HepG2 (cell line): Measurements from ENCODE around the gene IGSF21. TPM values are rescaled to one million over a fixed set of nuclear protein-coding genes. Genes with fewer than 3 reads are reported as not detected.

Experiments used
- ATAC-seq: fragments of 200-7000 bp; cut with Tn5 transposase; 3 replicates; pipeline ENCODE4 v1.9.1; 2020; ENCODE audit warnings: mild to moderate bottlenecking, moderate library complexity
- BruUV-seq: library from RNA; stranded (reverse); fragments of 400-500 nt; replicated peaks from 2 replicates; lab custom pipeline; 2021; lab: Mats Ljungman, UMichigan
- CTCF ChIA-PET: fragments of 300-600 bp; formaldehyde crosslinking; extraction: SDS; loops from one replicate; lab custom pipeline; 2021; ENCODE audit warnings: low total read pairs, inconsistent platforms, low intra/inter-chr PET ratio; lab: Yijun Ruan, JAX
- POLR2A ChIA-PET: fragments of 350-600 bp; sonication (Branson Sonifier 250); formaldehyde crosslinking; loops from one replicate; lab custom pipeline; 2020; ENCODE audit warnings: antibody characterized with exemption, inconsistent platforms; lab: Yijun Ruan, JAX
- DNase-seq: peaks from one replicate; pipeline ENCODE4 v3.0.0-alpha.2; 2015; ENCODE audit warnings: low spot score
- FAIRE-seq: peaks from 3 replicates; lab custom pipeline; 2011; peaks lifted over from hg19 to GRCh38; lab: Jason Lieb, UNC
- H2AFZ ChIP-seq: one replicate; pipeline ENCODE4 v1.6.1; 2011; ENCODE audit warnings: low read length, inconsistent platforms
- H3K27ac ChIP-seq: fragments of 300-600 bp; 3 replicates; pipeline ENCODE4 v1.8.0; 2011; ENCODE audit warnings: mixed run types, mild to moderate bottlenecking, mixed read lengths, low read length, inconsistent platforms; ENCODE audit not compliant: insufficient read depth; ENCODE audit errors: extremely low read length
- H3K27me3 ChIP-seq, 2 experiments: fragments of 200-600 bp in 1 of 2; 2 replicates in 1 of 2; 3 replicates in 1 of 2; pipeline versions ENCODE4 v1.6.0 to v1.8.0; 2011; ENCODE audit warnings: low read length in 2 of 2, mild to moderate bottlenecking in 2 of 2, moderate library complexity in 2 of 2, inconsistent platforms in 1 of 2; ENCODE audit not compliant: insufficient read depth in 2 of 2, control insufficient read depth in 1 of 2
- H3K36me3 ChIP-seq, 2 experiments: fragments of 200-600 bp in 1 of 2; replicated peaks in 1 of 2; 2 replicates in 1 of 2; 3 replicates in 1 of 2; pipeline versions ENCODE4 v1.5.1 to v1.8.0; 2011; ENCODE audit warnings: low read length in 2 of 2, inconsistent platforms in 1 of 2; ENCODE audit not compliant: insufficient read depth in 2 of 2, control insufficient read depth in 1 of 2
- H3K4me1 ChIP-seq: 2 replicates; pipeline ENCODE4 v1.5.1; 2012; ENCODE audit warnings: low read length, inconsistent platforms; ENCODE audit not compliant: insufficient read depth
- H3K4me2 ChIP-seq: 2 replicates; pipeline ENCODE4 v1.6.0; 2011; ENCODE audit warnings: low read depth, low read length, inconsistent platforms
- H3K4me3 ChIP-seq, 3 experiments: fragments of 200-600 bp in 1 of 3; sonication (generic), shearing (Covaris generic) in 1 of 3; replicated peaks in 1 of 3; 2 replicates each; pipeline ENCODE4 v1.5.1; 2011 to 2016; ENCODE audit warnings: low read length in 3 of 3, inconsistent platforms in 2 of 3, low read depth in 2 of 3, mild to moderate bottlenecking in 2 of 3, control low read depth in 1 of 3, mixed read lengths in 1 of 3; ENCODE audit not compliant: insufficient read depth in 1 of 3
- H3K79me2 ChIP-seq: one replicate; pipeline ENCODE4 v1.6.1; 2011; ENCODE audit warnings: low read length, inconsistent platforms; ENCODE audit not compliant: insufficient read depth
- H3K9ac ChIP-seq: 2 replicates; pipeline ENCODE4 v1.6.0; 2011; ENCODE audit warnings: mild to moderate bottlenecking, low read depth, low read length, inconsistent platforms; ENCODE audit not compliant: insufficient read depth
- H3K9me3 ChIP-seq: 2 replicates; pipeline ENCODE4 v1.5.1; 2012; ENCODE audit warnings: mild to moderate bottlenecking, low read length
- H4K20me1 ChIP-seq: 2 replicates; pipeline ENCODE4 v1.6.0; 2011; ENCODE audit warnings: inconsistent platforms, mild to moderate bottlenecking, low read length, moderate library complexity; ENCODE audit not compliant: insufficient read depth
- HNRNPK ChIP-seq: fragments of 200-400 bp; formaldehyde crosslinking; IDR thresholded peaks from 2 replicates; pipeline ENCODE4 v1.6.1; 2018; ENCODE audit warnings: low read length, low read depth, moderate library complexity, mild to moderate bottlenecking; ENCODE audit not compliant: poor library complexity, severe bottlenecking
- KDM5A ChIP-seq: fragments of 200-600 bp; sonication (generic); IDR thresholded peaks from 2 replicates; pipeline ENCODE4 v1.7.0; 2018; ENCODE audit warnings: antibody characterized with exemption, mild to moderate bottlenecking, low read length, borderline replicate concordance
- KLF12 ChIP-seq: sonication (generic); formaldehyde crosslinking; IDR thresholded peaks from 2 replicates; pipeline ENCODE4 v1.4.0; 2020; ENCODE audit warnings: missing genetic modification reagents, borderline replicate concordance
- RFXANK ChIP-seq: IDR thresholded peaks from 2 replicates; pipeline ENCODE4 v1.6.1; 2016
- SETDB1 ChIP-seq: sonication (generic); formaldehyde crosslinking; IDR thresholded peaks from 2 replicates; pipeline ENCODE4 v1.5.1; 2020; ENCODE audit warnings: missing genetic modification reagents, mild to moderate bottlenecking, borderline replicate concordance
- STAG1 ChIP-seq: sonication (generic); formaldehyde crosslinking; IDR thresholded peaks from 2 replicates; pipeline ENCODE4 v1.4.0; 2020; ENCODE audit warnings: missing genetic modification reagents
- ZBTB20 ChIP-seq: sonication (generic); formaldehyde crosslinking; IDR thresholded peaks from 2 replicates; pipeline ENCODE4 v1.8.1; 2023; ENCODE audit warnings: missing genetic modification reagents, low read depth, mild to moderate bottlenecking, borderline replicate concordance
- ZBTB7B ChIP-seq: sonication (generic); formaldehyde crosslinking; IDR thresholded peaks from 2 replicates; pipeline ENCODE4 v1.4.0; 2020; ENCODE audit warnings: missing genetic modification reagents
- ZFP36L1 ChIP-seq: sonication (generic); formaldehyde crosslinking; IDR thresholded peaks from 2 replicates; pipeline ENCODE4 v1.8.0; 2022; ENCODE audit warnings: mild to moderate bottlenecking, missing genetic modification reagents, moderate library complexity
- ZNF44 ChIP-seq: sonication (generic); formaldehyde crosslinking; IDR thresholded peaks from 2 replicates; pipeline ENCODE4 v1.5.1; 2020; ENCODE audit warnings: mild to moderate bottlenecking, missing genetic modification reagents
- WGBS: methylation state at CpG from one replicate; pipeline ENCODE4 v1.1.6; 2017; ENCODE audit warnings: low lambda C conversion rate; 5-methylcytosine and 5-hydroxymethylcytosine counted together
- in situ Hi-C: cut with HindIII; loops from 2 replicates; pipeline ENCODE4 v1.10.0; 2017; ENCODE audit warnings: low pct_unique_long_range_greater_than_20kb; ENCODE audit not compliant: extremely low pct_ligation_motif_present
- intact Hi-C: fragments of 100-400 bp; cut with micrococcal nuclease; formaldehyde crosslinking; loops from one replicate; pipeline ENCODE4 v1.10.0; 2022; ENCODE audit not compliant: unreplicated experiment
- polyA plus RNA-seq, 8 experiments: library from polyadenylated mRNA; depleted of rRNA in 3 of 8; stranded (reverse) in 7 of 8; unstranded in 1 of 8; fragments of >200 nt; fragmentation: Illumina TruSeq in 4 of 8; extraction: Trizol in 4 of 8; gene quantifications; 2 replicates each; pipeline versions ENCODE4 v1.2.1 to v1.2.3, GENCODE V29; 2011 to 2016; ENCODE audit warnings: low read depth in 4 of 8, missing spikeins in 1 of 8, mixed read lengths in 1 of 8; ENCODE audit not compliant: insufficient read depth in 1 of 8
- total RNA-seq, 5 experiments: library from RNA; depleted of rRNA; stranded (reverse); fragments of >200 nt; fragmentation: Illumina TruSeq; extraction: Trizol; gene quantifications; 2 replicates each; pipeline ENCODE4 v1.2.3, GENCODE V29; 2016; ENCODE audit warnings: low read depth in 1 of 5
- TF ChIP-seq, protein P1 (sequence below): fragments of 450-650 bp; IDR thresholded peaks from 2 replicates; pipeline ENCODE4 v1.6.1; 2017; ENCODE audit warnings: mild to moderate bottlenecking
- TF ChIP-seq, protein P2 (sequence below): sonication (generic); IDR thresholded peaks from 2 replicates; pipeline ENCODE4 v1.6.1; 2016; ENCODE audit warnings: low read depth, borderline replicate concordance
- TF ChIP-seq, protein P3 (sequence below): sonication (generic); formaldehyde crosslinking; IDR thresholded peaks from 2 replicates; pipeline ENCODE4 v1.4.0; 2020; ENCODE audit warnings: low read depth, mild to moderate bottlenecking, missing genetic modification reagents
- TF ChIP-seq, protein P4 (sequence below): sonication (generic); formaldehyde crosslinking; IDR thresholded peaks from 2 replicates; pipeline ENCODE4 v1.8.0; 2022; ENCODE audit warnings: mild to moderate bottlenecking, missing genetic modification reagents, moderate library complexity

IGSF21 gene
- total and polyA plus RNA-seq, 2 of the 13 experiments (the other 11 are each of a cell fraction or from before 2014, with no cell fraction given): not detected

DNA sequence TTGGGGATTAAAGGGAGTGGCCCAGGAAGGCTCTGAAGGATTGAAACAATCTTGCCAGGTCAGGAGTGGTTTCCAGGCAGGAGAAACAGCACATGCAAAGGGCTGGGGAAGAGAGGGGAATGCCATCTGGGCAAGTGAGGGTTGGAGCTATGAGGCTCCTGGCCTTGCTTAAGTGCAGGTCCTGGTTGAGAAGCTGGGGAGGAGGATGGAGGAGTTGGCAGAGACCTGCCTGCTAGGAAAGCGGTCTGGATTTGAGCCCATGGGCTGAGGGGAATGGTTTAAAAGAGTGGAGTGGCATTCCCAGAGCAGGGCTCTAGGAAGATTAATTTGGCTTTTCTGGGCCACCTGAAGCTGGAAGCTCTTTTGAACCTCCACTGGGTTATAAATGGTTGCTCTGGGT, 9.2 kb downstream of the IGSF21 start:
- TF ChIP-seq, protein P1, sequence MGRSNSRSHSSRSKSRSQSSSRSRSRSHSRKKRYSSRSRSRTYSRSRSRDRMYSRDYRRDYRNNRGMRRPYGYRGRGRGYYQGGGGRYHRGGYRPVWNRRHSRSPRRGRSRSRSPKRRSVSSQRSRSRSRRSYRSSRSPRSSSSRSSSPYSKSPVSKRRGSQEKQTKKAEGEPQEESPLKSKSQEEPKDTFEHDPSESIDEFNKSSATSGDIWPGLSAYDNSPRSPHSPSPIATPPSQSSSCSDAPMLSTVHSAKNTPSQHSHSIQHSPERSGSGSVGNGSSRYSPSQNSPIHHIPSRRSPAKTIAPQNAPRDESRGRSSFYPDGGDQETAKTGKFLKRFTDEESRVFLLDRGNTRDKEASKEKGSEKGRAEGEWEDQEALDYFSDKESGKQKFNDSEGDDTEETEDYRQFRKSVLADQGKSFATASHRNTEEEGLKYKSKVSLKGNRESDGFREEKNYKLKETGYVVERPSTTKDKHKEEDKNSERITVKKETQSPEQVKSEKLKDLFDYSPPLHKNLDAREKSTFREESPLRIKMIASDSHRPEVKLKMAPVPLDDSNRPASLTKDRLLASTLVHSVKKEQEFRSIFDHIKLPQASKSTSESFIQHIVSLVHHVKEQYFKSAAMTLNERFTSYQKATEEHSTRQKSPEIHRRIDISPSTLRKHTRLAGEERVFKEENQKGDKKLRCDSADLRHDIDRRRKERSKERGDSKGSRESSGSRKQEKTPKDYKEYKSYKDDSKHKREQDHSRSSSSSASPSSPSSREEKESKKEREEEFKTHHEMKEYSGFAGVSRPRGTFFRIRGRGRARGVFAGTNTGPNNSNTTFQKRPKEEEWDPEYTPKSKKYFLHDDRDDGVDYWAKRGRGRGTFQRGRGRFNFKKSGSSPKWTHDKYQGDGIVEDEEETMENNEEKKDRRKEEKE: no peak
- TF ChIP-seq, protein P2, sequence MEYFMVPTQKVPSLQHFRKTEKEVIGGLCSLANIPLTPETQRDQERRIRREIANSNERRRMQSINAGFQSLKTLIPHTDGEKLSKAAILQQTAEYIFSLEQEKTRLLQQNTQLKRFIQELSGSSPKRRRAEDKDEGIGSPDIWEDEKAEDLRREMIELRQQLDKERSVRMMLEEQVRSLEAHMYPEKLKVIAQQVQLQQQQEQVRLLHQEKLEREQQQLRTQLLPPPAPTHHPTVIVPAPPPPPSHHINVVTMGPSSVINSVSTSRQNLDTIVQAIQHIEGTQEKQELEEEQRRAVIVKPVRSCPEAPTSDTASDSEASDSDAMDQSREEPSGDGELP: no peak
- TF ChIP-seq ZNF44 (CRISPR knock-in tag) (no peak), ZBTB20 (CRISPR knock-in tag) (no peak)
- POLR2A ChIA-PET: no interaction called here
- no peak for DNase-seq
- CTCF ChIA-PET: no interaction called here
- no peak overlapping the region for H2AFZ ChIP-seq
- H3K9ac ChIP-seq: no peak overlapping the region
- no peaks in the 10 kb centered on the region for H3K36me3 ChIP-seq
- H3K27me3 ChIP-seq: peaks cover 0 to 15% of the 10 kb centered on the region in 2 experiments; a peak in 3 of 5 replicates
- in situ Hi-C loops: no loop called here
- no peaks in the 10 kb centered on the region for H4K20me1 ChIP-seq
- no TSS peak for BruUV-seq
- no peaks in the 10 kb centered on the region for H3K4me1 ChIP-seq
- H3K9me3 ChIP-seq: no peaks in the 10 kb centered on the region
- H3K4me2 ChIP-seq: no peak overlapping the region
- intact Hi-C loops: no loop called here
- no peak for FAIRE-seq
- ATAC-seq: no peak
- no peak overlapping the region for H3K4me3 ChIP-seq
- WGBS: 77% methylated on average over 1 of the region's 1 CpG
- no peak overlapping the region for H3K27ac ChIP-seq
- H3K79me2 ChIP-seq: no peaks in the 10 kb centered on the region

DNA sequence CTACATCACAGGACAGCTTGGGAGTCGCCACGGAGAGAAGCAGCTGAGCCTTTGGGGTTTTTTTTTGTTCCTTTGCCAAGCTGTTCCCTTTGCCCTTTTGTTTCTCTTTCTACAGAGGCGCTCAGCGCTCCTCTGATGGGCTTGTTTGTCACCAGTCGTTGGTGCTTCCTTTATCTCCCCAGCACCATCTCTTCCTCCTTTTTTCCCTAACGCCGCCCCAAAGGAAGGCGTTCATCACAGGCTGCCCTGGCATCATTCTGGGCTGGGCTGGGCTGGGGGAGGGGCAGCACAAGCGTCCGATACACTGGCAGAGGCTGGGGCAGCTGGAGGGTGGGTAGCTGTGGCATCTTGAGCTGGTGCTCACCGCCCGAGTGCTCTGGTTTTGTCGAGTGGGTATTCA, 10.5 kb downstream of the IGSF21 start:
- ChIA-PET CTCF (no interaction called here), POLR2A (no interaction called here)
- ATAC-seq (no peak), FAIRE-seq (no peak), DNase-seq (no peak)
- Histone ChIP-seq H3K27me3 (peaks cover 0 to 12% of the 10 kb centered on the region in 2 experiments; a peak in 3 of 5 replicates), H3K79me2 (no peaks in the 10 kb centered on the region), H2AFZ (no peak overlapping the region), H3K36me3 (no peaks in the 10 kb centered on the region), H3K27ac (no peak overlapping the region), H3K4me2 (no peak overlapping the region), H3K4me3 (no peak overlapping the region), H3K9ac (no peak overlapping the region), H3K4me1 (no peaks in the 10 kb centered on the region), H3K9me3 (no peaks in the 10 kb centered on the region), H4K20me1 (no peaks in the 10 kb centered on the region)
- 3% methylated on average over 8 of the region's 13 CpGs for WGBS
- in situ Hi-C loops (no loop called here), intact Hi-C loops (no loop called here)
- BruUV-seq: no TSS peak
- no peak for TF ChIP-seq RFXANK (CRISPR knock-in tag)
- no peak for TF ChIP-seq ZBTB7B (CRISPR knock-in tag)
- TF ChIP-seq KLF12 (CRISPR knock-in tag): no peak
- no peak for TF ChIP-seq SETDB1
- TF ChIP-seq KDM5A: no peak
- TF ChIP-seq, protein P3, sequence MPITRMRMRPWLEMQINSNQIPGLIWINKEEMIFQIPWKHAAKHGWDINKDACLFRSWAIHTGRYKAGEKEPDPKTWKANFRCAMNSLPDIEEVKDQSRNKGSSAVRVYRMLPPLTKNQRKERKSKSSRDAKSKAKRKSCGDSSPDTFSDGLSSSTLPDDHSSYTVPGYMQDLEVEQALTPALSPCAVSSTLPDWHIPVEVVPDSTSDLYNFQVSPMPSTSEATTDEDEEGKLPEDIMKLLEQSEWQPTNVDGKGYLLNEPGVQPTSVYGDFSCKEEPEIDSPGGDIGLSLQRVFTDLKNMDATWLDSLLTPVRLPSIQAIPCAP (CRISPR knock-in tag): no peak
- no peak for TF ChIP-seq STAG1 (CRISPR knock-in tag)
- TF ChIP-seq ZFP36L1 (CRISPR knock-in tag): no peak
- no peak for TF ChIP-seq HNRNPK
- TF ChIP-seq, protein P4, sequence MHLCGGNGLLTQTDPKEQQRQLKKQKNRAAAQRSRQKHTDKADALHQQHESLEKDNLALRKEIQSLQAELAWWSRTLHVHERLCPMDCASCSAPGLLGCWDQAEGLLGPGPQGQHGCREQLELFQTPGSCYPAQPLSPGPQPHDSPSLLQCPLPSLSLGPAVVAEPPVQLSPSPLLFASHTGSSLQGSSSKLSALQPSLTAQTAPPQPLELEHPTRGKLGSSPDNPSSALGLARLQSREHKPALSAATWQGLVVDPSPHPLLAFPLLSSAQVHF (CRISPR knock-in tag): no peak
